Prostate gland (tissue), 2 donors: Measurements from ENCODE around the gene DKC1. TPM values are rescaled to one million over a fixed set of nuclear protein-coding genes. Genes with fewer than 3 reads are reported as not detected.

Experiments
- DNase-seq: peaks from one replicate; pipeline ENCODE4 v3.0.0-alpha.2; 2019; ENCODE audit warnings: low spot score
- H3K27ac ChIP-seq, 2 donors: fragments of 200-600 bp; sonication (generic); 2 replicates each; pipeline ENCODE4 v1.5.1; 2017 to 2019
- H3K27me3 ChIP-seq: fragments of 200-600 bp; sonication (generic); replicated peaks from 2 replicates; pipeline ENCODE4 v1.5.1; 2019; ENCODE audit not compliant: insufficient read depth
- H3K36me3 ChIP-seq, 2 donors: fragments of 200-600 bp; sonication (generic); 1 replicate in 1 of 2; 2 replicates in 1 of 2; pipeline versions ENCODE4 v1.5.1 to v1.8.1; 2017 to 2019
- H3K4me1 ChIP-seq: fragments of 200-600 bp; sonication (generic); replicated peaks from 2 replicates; pipeline ENCODE4 v1.5.1; 2019
- H3K4me3 ChIP-seq, 2 donors: fragments of 200-600 bp; sonication (generic); 2 replicates each; pipeline ENCODE4 v1.5.1; 2017 to 2019
- H3K9me3 ChIP-seq: fragments of 200-600 bp; sonication (generic); 2 replicates; pipeline ENCODE4 v1.5.1; 2017
- CTCF ChIP-seq, 4 experiments: fragments of 200-600 bp in 2 of 4; fragments of 450-650 bp in 2 of 4; sonication (generic) in 2 of 4; IDR thresholded peaks; 1 replicate in 3 of 4; 2 replicates in 1 of 4; pipeline ENCODE4 v1.5.1; 2016 to 2019; ENCODE audit warnings: antibody characterized with exemption in 4 of 4, mild to moderate bottlenecking in 2 of 4, moderate library complexity in 2 of 4
- POLR2A ChIP-seq: fragments of 450-650 bp; IDR thresholded peaks from one replicate; pipeline ENCODE4 v1.6.1; 2016; ENCODE audit warnings: antibody characterized with exemption, mild to moderate bottlenecking
- POLR2AphosphoS5 ChIP-seq: sonication (generic); formaldehyde crosslinking; IDR thresholded peaks from one replicate; pipeline ENCODE4 v1.6.1; 2017; ENCODE audit warnings: antibody characterized with exemption
- WGBS: methylation state at CpG from one replicate; pipeline ENCODE4 v1.1.5; 2018; 5-methylcytosine and 5-hydroxymethylcytosine counted together
- intact Hi-C: fragments of 100-400 bp; cut with DNase I; formaldehyde crosslinking; loops from one replicate; pipeline ENCODE4 v1.14.2; 2022
- total RNA-seq, 2 donors: library from RNA; depleted of rRNA; stranded (reverse); fragments of >200 nt; gene quantifications; one replicate each; pipeline ENCODE4 v1.1.0, GENCODE V29; 2016

The DKC1 gene
- total RNA-seq = 10 to 100 TPM; 22.6 to 58.2 TPM

- WGBS = 0% methylated on average over 30 of the region's 84 CpGs
These were observed at the start of gene DKC1 for GRCh38 chrX:154762537-154763296. TSS of gene DKC1 (plus strand) at chrX:154762864. CDS start at chrX:154762966, 102 bp downstream.

GRCh38 chrX:154714925-154715324 is 47.7 kb upstream of the DKC1 start:
- Histone ChIP-seq H3K4me3 (no peak overlapping the region), H3K36me3 (no peaks in the 10 kb centered on the region), H3K27me3 (no peaks in the 10 kb centered on the region), H3K27ac (no peak overlapping the region), H3K4me1 (no peaks in the 10 kb centered on the region), H3K9me3 (no peaks in the 10 kb centered on the region)
- TF ChIP-seq CTCF (IDR thresholded peaks at IDR 0.05) = peak; percentile 22 to 66 (median 60)
- no peak for TF ChIP-seq POLR2A
- TF ChIP-seq POLR2AphosphoS5 = no peak
- WGBS = 4% methylated on average over 2 of the region's 2 CpGs
- intact Hi-C loops = no loop called here
- peak; percentile 13 for DNase-seq

More at GRCh38 chrX:154762537-154763296, at the start of gene DKC1:
- H3K36me3 ChIP-seq = no peaks in the 10 kb centered on the region
- H3K9me3 ChIP-seq = no peaks in the 10 kb centered on the region
- H3K27me3 ChIP-seq = no peaks in the 10 kb centered on the region
- DNase-seq = peak; percentile 90
- peak within 1 kb of the TSS; percentile 49 to 53 for H3K4me3 ChIP-seq
- intact Hi-C loops = no loop called here
- H3K27ac ChIP-seq = peak within 1 kb of the TSS; percentile 69 to 71
- H3K4me1 ChIP-seq = no peaks in the 10 kb centered on the region
- TF ChIP-seq POLR2AphosphoS5 (peak; percentile 83), POLR2A (no peak), CTCF (IDR thresholded peaks at IDR 0.05) (no peak)

GRCh38 chrX:154715825-154716224 is 46.8 kb upstream of the DKC1 start:
- Histone ChIP-seq H3K9me3 (no peaks in the 10 kb centered on the region), H3K27me3 (no peaks in the 10 kb centered on the region), H3K36me3 (no peaks in the 10 kb centered on the region), H3K27ac (no peak overlapping the region), H3K4me1 (no peaks in the 10 kb centered on the region), H3K4me3 (no peak overlapping the region)
- DNase-seq = no peak
- whole genome bisulfite sequencing = 86% methylated on average over 5 of the region's 5 CpGs
- intact Hi-C loops = no loop called here
- TF ChIP-seq POLR2AphosphoS5 = no peak
- TF ChIP-seq CTCF (IDR thresholded peaks at IDR 0.05) = no peak
- no peak for TF ChIP-seq POLR2A

- H3K36me3 ChIP-seq = no peaks in the 10 kb centered on the region
- no peaks in the 10 kb centered on the region for H3K4me1 ChIP-seq
- WGBS = 47% methylated on average over 7 of the region's 7 CpGs
- H3K27ac ChIP-seq = no peak overlapping the region
- no peaks in the 10 kb centered on the region for H3K27me3 ChIP-seq
- no peak for TF ChIP-seq CTCF (IDR thresholded peaks at IDR 0.05)
- TF ChIP-seq POLR2A = no peak
- no peak for TF ChIP-seq POLR2AphosphoS5
- H3K9me3 ChIP-seq = no peaks in the 10 kb centered on the region
- intact Hi-C loops = no loop called here
- DNase-seq = no peak
- H3K4me3 ChIP-seq = no peak overlapping the region
These were observed 44.8 kb upstream of the DKC1 start for GRCh38 chrX:154717824-154718223.

- Histone ChIP-seq H3K36me3 (no peaks in the 10 kb centered on the region), H3K27me3 (no peaks in the 10 kb centered on the region), H3K27ac (no peak overlapping the region), H3K9me3 (no peaks in the 10 kb centered on the region), H3K4me3 (no peak overlapping the region), H3K4me1 (no peaks in the 10 kb centered on the region)
- WGBS = 92% methylated on average over 1 of the region's 1 CpG
- intact Hi-C loops = no loop called here
- no peak for TF ChIP-seq CTCF (IDR thresholded peaks at IDR 0.05)
- no peak for TF ChIP-seq POLR2AphosphoS5
- no peak for TF ChIP-seq POLR2A
- DNase-seq = no peak
These were observed 44.0 kb upstream of the DKC1 start for GRCh38 chrX:154718616-154719015.
